HCT116 (cell line): Measurements from ENCODE around the gene SPPL2C. TPM values are rescaled to one million over a fixed set of nuclear protein-coding genes. Genes with fewer than 3 reads are reported as not detected.

ENCODE experiments used
- ATAC-seq: fragments of 200-7000 bp; cut with Tn5 transposase; 2 replicates; pipeline ENCODE4 v1.9.1; 2020; ENCODE audit warnings: mild to moderate bottlenecking, moderate library complexity
- BruUV-seq: library from RNA; stranded (reverse); fragments of 400-500 nt; replicated peaks from 2 replicates; lab custom pipeline; 2021; lab: Mats Ljungman, UMichigan
- CTCF ChIA-PET: fragments of 300-600 bp; sonication (Branson Sonifier 250); formaldehyde crosslinking; loops from one replicate; lab custom pipeline; 2021; ENCODE audit warnings: antibody characterized with exemption; lab: Charles Lee
- POLR2A ChIA-PET: fragments of 300-600, 350-600 bp; sonication (Branson Sonifier 250); formaldehyde crosslinking; loops from one replicate; lab custom pipeline; 2021; ENCODE audit warnings: antibody characterized with exemption; lab: Charles Lee
- RAD21 ChIA-PET, 2 experiments: fragments of 300-600 bp; sonication (Branson Sonifier 250); formaldehyde crosslinking; loops; one replicate each; lab custom pipeline; 2023; ENCODE audit warnings: low total read pairs in 2 of 2; ENCODE audit not compliant: uncharacterized antibody in 2 of 2, unreplicated experiment in 2 of 2, low non-redundant PET in 1 of 2; lab: Charles Lee
- DNase-seq: peaks from one replicate; pipeline ENCODE4 v3.0.0-alpha.2; 2010; ENCODE audit warnings: low read depth, low spot score
- H2AFZ ChIP-seq: fragments of 200-600 bp; shearing (Covaris generic), sonication (generic); 2 replicates; pipeline ENCODE4 v1.6.1; 2017; ENCODE audit warnings: low read depth, mixed run types, mixed read lengths, antibody characterized with exemption, low read length; ENCODE audit not compliant: poor library complexity, severe bottlenecking
- H3K27ac ChIP-seq: 2 replicates; pipeline ENCODE4 v1.5.1; 2012; ENCODE audit warnings: low read depth, low read length
- H3K27me3 ChIP-seq: fragments of 200-600 bp; sonication (generic); 2 replicates; pipeline ENCODE4 v1.6.1; 2016; ENCODE audit warnings: mixed run types, low read length, mixed read lengths; ENCODE audit not compliant: insufficient read depth
- H3K36me3 ChIP-seq, 2 experiments: fragments of 200-500 bp in 1 of 2; fragments of 200-600 bp in 1 of 2; sonication (Bioruptor generic) in 1 of 2; sonication (generic) in 1 of 2; 2 replicates each; pipeline versions ENCODE4 v1.5.1 to v1.6.1; 2014 to 2016; ENCODE audit warnings: low read length in 2 of 2, inconsistent platforms in 1 of 2, mixed read lengths in 1 of 2, mixed run types in 1 of 2; ENCODE audit not compliant: insufficient read depth in 2 of 2, control insufficient read depth in 1 of 2
- H3K4me1 ChIP-seq, 2 experiments: fragments of 200-600 bp in 1 of 2; sonication (generic) in 1 of 2; 2 replicates each; pipeline versions ENCODE4 v1.5.1 to v1.6.1; 2012 to 2017; ENCODE audit warnings: low read length in 2 of 2, inconsistent platforms in 1 of 2, mild to moderate bottlenecking in 1 of 2, mixed read lengths in 1 of 2, mixed run types in 1 of 2, moderate library complexity in 1 of 2; ENCODE audit not compliant: insufficient read depth in 2 of 2, control insufficient read depth in 1 of 2
- H3K4me2 ChIP-seq: fragments of 200-600 bp; sonication (generic); 2 replicates; pipeline ENCODE4 v1.6.1; 2017; ENCODE audit warnings: mixed run types, low read length, mixed read lengths
- H3K4me3 ChIP-seq, 2 experiments: fragments of 200-600 bp in 1 of 2; sonication (generic) in 1 of 2; replicated peaks in 1 of 2; 2 replicates each; pipeline ENCODE4 v1.5.1; 2011 to 2016; ENCODE audit warnings: low read length in 2 of 2, control low read depth in 1 of 2, low read depth in 1 of 2, mild to moderate bottlenecking in 1 of 2, mixed read lengths in 1 of 2, mixed run types in 1 of 2
- H3K79me2 ChIP-seq: fragments of 200-600 bp; sonication (generic); 2 replicates; pipeline ENCODE4 v1.6.1; 2017; ENCODE audit warnings: mild to moderate bottlenecking, mixed run types, low read length, moderate library complexity, mixed read lengths; ENCODE audit not compliant: insufficient read depth
- H3K9ac ChIP-seq: fragments of 200-600 bp; sonication (generic); 2 replicates; pipeline ENCODE4 v1.6.1; 2016; ENCODE audit warnings: low read length, mixed read lengths
- H3K9me2 ChIP-seq: fragments of 200-600 bp; sonication (generic), shearing (Covaris generic); 2 replicates; pipeline ENCODE4 v1.6.1; 2017; ENCODE audit warnings: mixed run types, mild to moderate bottlenecking, moderate library complexity; ENCODE audit not compliant: insufficient read depth
- H3K9me3 ChIP-seq, 2 experiments: fragments of 200-500 bp in 1 of 2; fragments of 200-600 bp in 1 of 2; sonication (Bioruptor generic) in 1 of 2; sonication (generic) in 1 of 2; 2 replicates each; pipeline ENCODE4 v1.6.1; 2014 to 2017; ENCODE audit warnings: low read length in 2 of 2, mixed read lengths in 2 of 2, inconsistent platforms in 1 of 2, low read depth in 1 of 2, mild to moderate bottlenecking in 1 of 2, mixed run types in 1 of 2, moderate library complexity in 1 of 2; ENCODE audit not compliant: control insufficient read depth in 1 of 2, insufficient read depth in 1 of 2
- H4K20me1 ChIP-seq: fragments of 200-600 bp; sonication (generic), shearing (Covaris generic); 2 replicates; pipeline ENCODE4 v1.6.1; 2017; ENCODE audit warnings: mixed run types, mild to moderate bottlenecking, moderate library complexity; ENCODE audit not compliant: insufficient read depth
- ATF3 ChIP-seq: IDR thresholded peaks from 2 replicates; pipeline ENCODE4 v1.6.1; 2012
- EGR1 ChIP-seq: IDR thresholded peaks from 2 replicates; pipeline ENCODE4 v1.6.1; 2012; ENCODE audit warnings: low read depth
- ELF1 ChIP-seq: IDR thresholded peaks from 2 replicates; pipeline ENCODE4 v1.6.1; 2012; ENCODE audit warnings: low read depth, borderline replicate concordance
- EZH2 ChIP-seq: fragments of 200-600 bp; sonication (generic); IDR thresholded peaks from 2 replicates; pipeline ENCODE4 v1.6.1; 2017; ENCODE audit warnings: antibody characterized with exemption, mixed run types
- EZH2phosphoT487 ChIP-seq: fragments of 200-600 bp; IDR thresholded peaks from 2 replicates; pipeline ENCODE4 v1.6.1; 2018; ENCODE audit warnings: antibody characterized with exemption, borderline replicate concordance
- JUND ChIP-seq: IDR thresholded peaks from 2 replicates; pipeline ENCODE4 v1.6.1; 2012
- POLR2A ChIP-seq: IDR thresholded peaks from 2 replicates; pipeline ENCODE4 v1.7.0; 2011; ENCODE audit warnings: borderline replicate concordance; ENCODE audit not compliant: insufficient read depth, insufficient read length; ENCODE audit errors: extremely low read depth
- POLR2AphosphoS5 ChIP-seq: IDR thresholded peaks from 2 replicates; pipeline ENCODE4 v1.6.1; 2011; ENCODE audit warnings: mild to moderate bottlenecking, low read depth, low read length, moderate library complexity
- RAD21 ChIP-seq: IDR thresholded peaks from 2 replicates; pipeline ENCODE4 v1.6.1; 2012; ENCODE audit warnings: low read depth, mild to moderate bottlenecking
- SP1 ChIP-seq: IDR thresholded peaks from 2 replicates; pipeline ENCODE4 v1.6.1; 2012; ENCODE audit warnings: low read depth
- SRF ChIP-seq: IDR thresholded peaks from 2 replicates; pipeline ENCODE4 v1.6.1; 2012; ENCODE audit warnings: low read depth
- TCF7L2 ChIP-seq: IDR thresholded peaks from 2 replicates; pipeline ENCODE4 v1.7.0; 2011; ENCODE audit warnings: borderline replicate concordance, inconsistent platforms; ENCODE audit not compliant: insufficient read depth, insufficient read length; ENCODE audit errors: extremely low read depth
- ZBTB33 ChIP-seq: IDR thresholded peaks from 2 replicates; pipeline ENCODE4 v1.6.1; 2011; ENCODE audit warnings: mild to moderate bottlenecking, low read length, moderate library complexity; ENCODE audit not compliant: insufficient replicate concordance; ENCODE audit errors: extremely low read depth
- ZNF274 ChIP-seq: fragments of 200-500 bp; sonication (Bioruptor generic); IDR thresholded peaks from 2 replicates; pipeline ENCODE4 v1.6.1; 2014; ENCODE audit warnings: mild to moderate bottlenecking, low read depth, low read length, inconsistent platforms
- intact Hi-C: fragments of 100-400 bp; cut with micrococcal nuclease; formaldehyde crosslinking; loops from 2 replicates; pipeline ENCODE4 v1.10.0; 2022
- total RNA-seq: library from RNA; stranded (reverse); gene quantifications from one replicate; pipeline ENCODE4 v1.2.1, GENCODE V29; 2021; ENCODE audit not compliant: unreplicated experiment
- TF ChIP-seq, protein P1 (sequence below): IDR thresholded peaks from 2 replicates; pipeline ENCODE4 v1.6.1; 2012; ENCODE audit warnings: low read depth

Gene SPPL2C
- total RNA-seq, 1 experiment from 2014 or later = not detected

DNA sequence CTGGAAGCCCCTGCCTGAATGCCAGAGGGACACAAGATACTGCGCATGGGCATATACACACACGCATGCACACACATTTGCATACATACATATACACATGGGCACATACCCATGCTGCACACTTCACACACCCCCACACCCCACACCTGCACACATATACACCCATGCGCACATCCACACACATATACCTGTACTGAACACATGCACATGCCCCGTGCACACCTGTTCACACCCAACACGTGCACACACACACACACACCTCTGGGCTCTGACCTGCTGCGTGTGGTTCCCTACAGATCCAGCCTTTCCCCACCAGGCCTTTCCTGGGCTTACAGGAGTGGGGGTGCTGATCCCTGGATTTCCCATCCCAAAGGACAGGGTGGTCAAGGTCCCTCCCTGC, 6.3 kb downstream of the SPPL2C start (continued):
- TF ChIP-seq ZBTB33 = no peak
- no peak for TF ChIP-seq EGR1
- TF ChIP-seq POLR2A = no peak
- no peak for TF ChIP-seq EZH2
- TF ChIP-seq ZNF274 = no peak
- TF ChIP-seq, all 23 proteins: peak for 0

DNA sequence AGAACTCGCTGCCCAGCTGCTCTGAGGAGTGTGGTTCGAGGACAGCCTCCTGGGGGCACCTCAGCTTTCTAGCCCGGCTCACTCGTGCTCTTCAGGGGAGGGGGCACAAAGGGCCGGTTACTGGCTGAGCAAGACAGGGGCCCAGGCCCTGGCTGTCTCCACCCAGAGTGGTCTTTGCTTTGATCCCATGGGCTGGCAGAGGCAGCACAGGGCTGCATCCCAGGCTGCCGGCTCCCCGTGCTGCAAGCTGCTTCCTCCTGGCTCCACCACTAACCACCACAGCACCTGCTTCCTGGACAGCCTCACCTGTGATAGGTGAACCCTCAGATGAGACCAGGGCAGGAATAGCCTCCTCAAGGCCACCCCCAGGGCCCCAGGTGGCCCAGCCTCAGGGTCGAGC, 6.8 kb downstream of the SPPL2C start:
- Histone ChIP-seq H3K9me2 (no peaks in the 10 kb centered on the region), H3K4me2 (no peak overlapping the region), H3K27me3 (no peaks in the 10 kb centered on the region), H3K9ac (no peak overlapping the region), H3K79me2 (no peaks in the 10 kb centered on the region), H3K4me3 (no peak overlapping the region), H3K27ac (no peak overlapping the region), H4K20me1 (no peaks in the 10 kb centered on the region), H3K4me1 (peaks cover 0 to 6% of the 10 kb centered on the region in 2 experiments; a peak in 2 of 4 replicates), H3K36me3 (no peaks in the 10 kb centered on the region), H2AFZ (no peak overlapping the region), H3K9me3 (no peaks in the 10 kb centered on the region)
- POLR2A ChIA-PET = no interaction called here
- no TSS peak for BruUV-seq
- intact Hi-C loops = loop anchor here (10.0 kb wide), 1 partner anchor 637 kb away; no protein-coding TSS in a partner anchor
- CTCF ChIA-PET = interaction anchor here (1.0 to 3.1 kb wide), 9 partner anchors 10 to 462 kb away, joined by 3 to 46 read pairs (median 5); no protein-coding TSS in a partner anchor
- DNase-seq (no peak), ATAC-seq (no peak)
- no peak for TF ChIP-seq EZH2phosphoT487
- no peak for TF ChIP-seq SP1
- no peak for TF ChIP-seq ZBTB33
- no peak for TF ChIP-seq POLR2A
- TF ChIP-seq SRF = no peak
- TF ChIP-seq, protein P1, sequence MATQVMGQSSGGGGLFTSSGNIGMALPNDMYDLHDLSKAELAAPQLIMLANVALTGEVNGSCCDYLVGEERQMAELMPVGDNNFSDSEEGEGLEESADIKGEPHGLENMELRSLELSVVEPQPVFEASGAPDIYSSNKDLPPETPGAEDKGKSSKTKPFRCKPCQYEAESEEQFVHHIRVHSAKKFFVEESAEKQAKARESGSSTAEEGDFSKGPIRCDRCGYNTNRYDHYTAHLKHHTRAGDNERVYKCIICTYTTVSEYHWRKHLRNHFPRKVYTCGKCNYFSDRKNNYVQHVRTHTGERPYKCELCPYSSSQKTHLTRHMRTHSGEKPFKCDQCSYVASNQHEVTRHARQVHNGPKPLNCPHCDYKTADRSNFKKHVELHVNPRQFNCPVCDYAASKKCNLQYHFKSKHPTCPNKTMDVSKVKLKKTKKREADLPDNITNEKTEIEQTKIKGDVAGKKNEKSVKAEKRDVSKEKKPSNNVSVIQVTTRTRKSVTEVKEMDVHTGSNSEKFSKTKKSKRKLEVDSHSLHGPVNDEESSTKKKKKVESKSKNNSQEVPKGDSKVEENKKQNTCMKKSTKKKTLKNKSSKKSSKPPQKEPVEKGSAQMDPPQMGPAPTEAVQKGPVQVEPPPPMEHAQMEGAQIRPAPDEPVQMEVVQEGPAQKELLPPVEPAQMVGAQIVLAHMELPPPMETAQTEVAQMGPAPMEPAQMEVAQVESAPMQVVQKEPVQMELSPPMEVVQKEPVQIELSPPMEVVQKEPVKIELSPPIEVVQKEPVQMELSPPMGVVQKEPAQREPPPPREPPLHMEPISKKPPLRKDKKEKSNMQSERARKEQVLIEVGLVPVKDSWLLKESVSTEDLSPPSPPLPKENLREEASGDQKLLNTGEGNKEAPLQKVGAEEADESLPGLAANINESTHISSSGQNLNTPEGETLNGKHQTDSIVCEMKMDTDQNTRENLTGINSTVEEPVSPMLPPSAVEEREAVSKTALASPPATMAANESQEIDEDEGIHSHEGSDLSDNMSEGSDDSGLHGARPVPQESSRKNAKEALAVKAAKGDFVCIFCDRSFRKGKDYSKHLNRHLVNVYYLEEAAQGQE = no peak
- TF ChIP-seq JUND = no peak
- TF ChIP-seq POLR2AphosphoS5 = no peak
- no peak for TF ChIP-seq ELF1
- TF ChIP-seq EZH2 = no peak
- TF ChIP-seq ATF3 = no peak
- TF ChIP-seq TCF7L2 = no peak
- TF ChIP-seq EGR1 = no peak
- no peak for TF ChIP-seq RAD21
- TF ChIP-seq ZNF274 = no peak
- RAD21 ChIA-PET = interaction anchor here (0.8 to 1.1 kb wide), 2 partner anchors 203 to 211 kb away, joined by 3 to 7 read pairs; no protein-coding TSS in a partner anchor
